Measurements from ENCODE around the gene GRK5.
A peak's percentile ranks its signal among the peaks of the same experiment; 100 is the strongest.

Gene GRK5

GRCh38 chr10:119407254-119407777, 199.9 kb downstream of the GRK5 start:
- Histone ChIP-seq H3K27ac (replicated peaks; ENCODE audit: low read length) (no peak overlapping the region), H3K4me3 (ENCODE audit: low read length in 2 of 2) (no peak overlapping the region), H2BK120ac (ENCODE audit: low read depth, low read length) (no peak overlapping the region), H4K8ac (ENCODE audit: low read depth, low read length) (no peak overlapping the region), H3K4me1 (ENCODE audit: control insufficient read depth in 2 of 2, insufficient read depth in 1 of 2, low read depth in 1 of 2, low read length in 2 of 2) (peaks cover 21 to 29% of the 10 kb centered on the region in 2 donors), H3K79me1 (ENCODE audit: low read depth, low read length) (no peaks in the 10 kb centered on the region), H2AFZ (ENCODE audit: low read length) (no peak overlapping the region), H3K27me3 (ENCODE audit: control insufficient read depth in 3 of 3, insufficient read depth in 3 of 3, low read depth in 1 of 3, low read length in 3 of 3) (no peaks in the 10 kb centered on the region), H4K91ac (ENCODE audit: low read depth, low read length, poor library complexity) (no peak overlapping the region), H2AK5ac (ENCODE audit: low read depth, low read length) (no peak overlapping the region), H3K36me3 (replicated peaks in 1 of 2; ENCODE audit: control insufficient read depth in 2 of 2, insufficient read depth in 2 of 2, low read length in 2 of 2) (no peaks in the 10 kb centered on the region), H3K9ac (ENCODE audit: low read depth, low read length, poor library complexity) (no peak overlapping the region), H3K23ac (ENCODE audit: low read depth, low read length, poor library complexity) (no peak overlapping the region), H3K4ac (ENCODE audit: low read length) (no peak overlapping the region), H3K14ac (ENCODE audit: low read length) (no peak overlapping the region), H2BK5ac (ENCODE audit: low read length) (no peak overlapping the region), H2BK12ac (ENCODE audit: low read length) (no peak overlapping the region), H3K9me3 (replicated peaks in 1 of 2; ENCODE audit: control insufficient read depth in 2 of 2, insufficient read depth in 1 of 2, low read depth in 1 of 2, low read length in 2 of 2) (no peaks in the 10 kb centered on the region), H3K18ac (ENCODE audit: low read length) (no peak overlapping the region), H2BK15ac (ENCODE audit: low read length) (no peak overlapping the region), H3K4me2 (ENCODE audit: insufficient read depth, low read length, poor library complexity, severe bottlenecking) (no peak overlapping the region)
- DNase-seq (ENCODE audit: low spot score), result no peak
- no CpG with 5 or more reads among the region's 5 CpGs for WGBS, 2 donors (ENCODE audit: extremely low coverage in 2 of 2, insufficient read length in 2 of 2, insufficient replicate concordance in 1 of 2)

DNA sequence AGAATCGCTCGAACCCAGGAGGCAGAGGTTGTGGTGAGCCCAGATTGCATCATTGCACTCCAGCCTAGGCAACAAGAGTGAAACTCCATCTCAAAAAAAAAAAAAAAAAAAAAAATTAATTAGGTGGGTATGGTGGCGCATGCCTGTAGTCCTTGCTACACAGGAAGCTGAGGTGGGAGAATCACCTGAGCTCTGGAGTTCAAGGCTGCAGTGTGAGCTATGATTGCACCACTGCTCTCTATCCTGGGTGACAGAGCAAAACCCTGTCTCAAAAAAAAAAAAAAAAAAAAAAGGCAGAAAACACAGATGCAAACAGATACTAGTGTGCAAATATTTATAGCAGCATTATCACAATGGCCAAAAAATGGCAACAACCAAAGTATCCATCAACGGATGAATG, 200.7 kb downstream of the GRK5 start:
- no CpG with 5 or more reads among the region's 4 CpGs for WGBS, 2 donors (ENCODE audit: extremely low coverage in 2 of 2, insufficient read length in 2 of 2, insufficient replicate concordance in 1 of 2)
- Histone ChIP-seq H2BK120ac (ENCODE audit: low read depth, low read length) (no peak overlapping the region), H3K4me2 (ENCODE audit: insufficient read depth, low read length, poor library complexity, severe bottlenecking) (no peak overlapping the region), H3K4me3 (ENCODE audit: low read length in 2 of 2) (no peak overlapping the region), H3K4ac (ENCODE audit: low read length) (no peak overlapping the region), H2BK15ac (ENCODE audit: low read length) (no peak overlapping the region), H4K8ac (ENCODE audit: low read depth, low read length) (no peak overlapping the region), H3K4me1 (ENCODE audit: control insufficient read depth in 2 of 2, insufficient read depth in 1 of 2, low read depth in 1 of 2, low read length in 2 of 2) (peaks cover 27 to 32% of the 10 kb centered on the region in 2 donors), H2BK5ac (ENCODE audit: low read length) (no peak overlapping the region), H3K9ac (ENCODE audit: low read depth, low read length, poor library complexity) (no peak overlapping the region), H3K9me3 (replicated peaks in 1 of 2; ENCODE audit: control insufficient read depth in 2 of 2, insufficient read depth in 1 of 2, low read depth in 1 of 2, low read length in 2 of 2) (no peaks in the 10 kb centered on the region), H3K14ac (ENCODE audit: low read length) (no peak overlapping the region), H3K27me3 (ENCODE audit: control insufficient read depth in 3 of 3, insufficient read depth in 3 of 3, low read depth in 1 of 3, low read length in 3 of 3) (no peaks in the 10 kb centered on the region), H3K18ac (ENCODE audit: low read length) (no peak overlapping the region), H2AFZ (ENCODE audit: low read length) (no peak overlapping the region), H4K91ac (ENCODE audit: low read depth, low read length, poor library complexity) (no peak overlapping the region), H2AK5ac (ENCODE audit: low read depth, low read length) (no peak overlapping the region), H3K79me1 (ENCODE audit: low read depth, low read length) (no peaks in the 10 kb centered on the region), H2BK12ac (ENCODE audit: low read length) (no peak overlapping the region), H3K23ac (ENCODE audit: low read depth, low read length, poor library complexity) (no peak overlapping the region), H3K36me3 (replicated peaks in 1 of 2; ENCODE audit: control insufficient read depth in 2 of 2, insufficient read depth in 2 of 2, low read length in 2 of 2) (no peaks in the 10 kb centered on the region), H3K27ac (replicated peaks; ENCODE audit: low read length) (no peak overlapping the region)
- DNase-seq (ENCODE audit: low spot score), result no peak

GRCh38 chr10:119408969-119409371, 201.6 kb downstream of the GRK5 start:
- Histone ChIP-seq H4K8ac (ENCODE audit: low read depth, low read length) (no peak overlapping the region), H3K27ac (replicated peaks; ENCODE audit: low read length) (no peak overlapping the region), H3K4me1 (ENCODE audit: control insufficient read depth in 2 of 2, insufficient read depth in 1 of 2, low read depth in 1 of 2, low read length in 2 of 2) (peaks cover 31 to 41% of the 10 kb centered on the region in 2 donors), H3K9me3 (replicated peaks in 1 of 2; ENCODE audit: control insufficient read depth in 2 of 2, insufficient read depth in 1 of 2, low read depth in 1 of 2, low read length in 2 of 2) (no peaks in the 10 kb centered on the region), H3K4ac (ENCODE audit: low read length) (no peak overlapping the region), H2BK5ac (ENCODE audit: low read length) (no peak overlapping the region), H3K4me3 (ENCODE audit: low read length in 2 of 2) (no peak overlapping the region), H3K14ac (ENCODE audit: low read length) (no peak overlapping the region), H3K27me3 (ENCODE audit: control insufficient read depth in 3 of 3, insufficient read depth in 3 of 3, low read depth in 1 of 3, low read length in 3 of 3) (no peaks in the 10 kb centered on the region), H3K23ac (ENCODE audit: low read depth, low read length, poor library complexity) (no peak overlapping the region), H3K18ac (ENCODE audit: low read length) (no peak overlapping the region), H4K91ac (ENCODE audit: low read depth, low read length, poor library complexity) (no peak overlapping the region), H2BK15ac (ENCODE audit: low read length) (no peak overlapping the region), H2AK5ac (ENCODE audit: low read depth, low read length) (peak overlapping the region; percentile 68), H3K4me2 (ENCODE audit: insufficient read depth, low read length, poor library complexity, severe bottlenecking) (no peak overlapping the region), H2BK12ac (ENCODE audit: low read length) (no peak overlapping the region), H2AFZ (ENCODE audit: low read length) (no peak overlapping the region), H3K36me3 (replicated peaks in 1 of 2; ENCODE audit: control insufficient read depth in 2 of 2, insufficient read depth in 2 of 2, low read length in 2 of 2) (no peaks in the 10 kb centered on the region), H3K9ac (ENCODE audit: low read depth, low read length, poor library complexity) (no peak overlapping the region), H3K79me1 (ENCODE audit: low read depth, low read length) (no peaks in the 10 kb centered on the region), H2BK120ac (ENCODE audit: low read depth, low read length) (no peak overlapping the region)
- no CpG with 5 or more reads among the region's 14 CpGs for WGBS, 2 donors (ENCODE audit: extremely low coverage in 2 of 2, insufficient read length in 2 of 2, insufficient replicate concordance in 1 of 2)
- no peak for DNase-seq (ENCODE audit: low spot score)

DNA sequence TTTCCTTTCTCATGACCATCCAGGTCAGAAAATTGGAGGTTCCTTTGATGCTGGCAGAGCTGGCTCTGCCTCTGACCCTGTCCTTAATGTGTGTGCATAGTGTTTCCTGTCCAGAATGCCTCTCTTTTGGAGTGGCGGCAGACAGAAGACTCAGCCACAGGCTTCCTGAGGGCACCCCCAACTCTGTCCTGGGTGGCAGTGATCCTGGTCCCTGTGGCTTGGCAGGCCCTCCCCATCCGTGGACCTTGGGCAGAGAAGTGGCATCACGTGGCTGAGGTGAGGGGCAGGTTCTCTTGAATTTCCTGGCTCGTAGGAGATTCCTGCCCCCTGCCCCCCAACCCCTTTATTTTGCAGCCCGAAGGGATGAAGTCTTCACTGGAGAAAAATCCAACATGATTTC, 202.0 kb downstream of the GRK5 start:
- Histone ChIP-seq H2BK12ac (ENCODE audit: low read length) (no peak overlapping the region), H3K27me3 (ENCODE audit: control insufficient read depth in 3 of 3, insufficient read depth in 3 of 3, low read depth in 1 of 3, low read length in 3 of 3) (no peaks in the 10 kb centered on the region), H2AK5ac (ENCODE audit: low read depth, low read length) (peak overlapping the region; percentile 68), H4K8ac (ENCODE audit: low read depth, low read length) (no peak overlapping the region), H3K18ac (ENCODE audit: low read length) (peak overlapping the region; percentile 77), H3K14ac (ENCODE audit: low read length) (no peak overlapping the region), H4K91ac (ENCODE audit: low read depth, low read length, poor library complexity) (no peak overlapping the region), H3K27ac (replicated peaks; ENCODE audit: low read length) (no peak overlapping the region), H3K36me3 (replicated peaks in 1 of 2; ENCODE audit: control insufficient read depth in 2 of 2, insufficient read depth in 2 of 2, low read length in 2 of 2) (no peaks in the 10 kb centered on the region), H3K4me2 (ENCODE audit: insufficient read depth, low read length, poor library complexity, severe bottlenecking) (no peak overlapping the region), H2BK120ac (ENCODE audit: low read depth, low read length) (no peak overlapping the region), H3K4me1 (ENCODE audit: control insufficient read depth in 2 of 2, insufficient read depth in 1 of 2, low read depth in 1 of 2, low read length in 2 of 2) (peaks cover 31 to 43% of the 10 kb centered on the region in 2 donors), H3K4ac (ENCODE audit: low read length) (no peak overlapping the region), H3K9me3 (replicated peaks in 1 of 2; ENCODE audit: control insufficient read depth in 2 of 2, insufficient read depth in 1 of 2, low read depth in 1 of 2, low read length in 2 of 2) (no peaks in the 10 kb centered on the region), H2AFZ (ENCODE audit: low read length) (peak overlapping the region; percentile 61), H2BK5ac (ENCODE audit: low read length) (no peak overlapping the region), H3K9ac (ENCODE audit: low read depth, low read length, poor library complexity) (no peak overlapping the region), H3K23ac (ENCODE audit: low read depth, low read length, poor library complexity) (no peak overlapping the region), H3K79me1 (ENCODE audit: low read depth, low read length) (no peaks in the 10 kb centered on the region), H2BK15ac (ENCODE audit: low read length) (no peak overlapping the region), H3K4me3 (ENCODE audit: low read length in 2 of 2) (peak overlapping the region in 1 of 2 donors; percentile 22)
- no CpG with 5 or more reads among the region's 5 CpGs for WGBS, 2 donors (ENCODE audit: extremely low coverage in 2 of 2, insufficient read length in 2 of 2, insufficient replicate concordance in 1 of 2)
- DNase-seq (ENCODE audit: low spot score), result no peak
